NT2/D1 (cell line): Measurements from ENCODE around the gene ACO2.

Experiments used
- SUZ12 ChIP-seq: IDR thresholded peaks from 2 replicates; pipeline ENCODE4 v1.6.1; 2011; ENCODE audit not compliant: insufficient read length, insufficient read depth; ENCODE audit errors: extremely low read depth
- YY1 ChIP-seq: IDR thresholded peaks from 2 replicates; pipeline ENCODE4 v1.6.1; 2011; ENCODE audit not compliant: insufficient read length, insufficient read depth
- ZNF274 ChIP-seq: IDR thresholded peaks from 2 replicates; pipeline ENCODE4 v1.6.1; 2011; ENCODE audit warnings: mild to moderate bottlenecking, low read depth, low read length

DNA sequence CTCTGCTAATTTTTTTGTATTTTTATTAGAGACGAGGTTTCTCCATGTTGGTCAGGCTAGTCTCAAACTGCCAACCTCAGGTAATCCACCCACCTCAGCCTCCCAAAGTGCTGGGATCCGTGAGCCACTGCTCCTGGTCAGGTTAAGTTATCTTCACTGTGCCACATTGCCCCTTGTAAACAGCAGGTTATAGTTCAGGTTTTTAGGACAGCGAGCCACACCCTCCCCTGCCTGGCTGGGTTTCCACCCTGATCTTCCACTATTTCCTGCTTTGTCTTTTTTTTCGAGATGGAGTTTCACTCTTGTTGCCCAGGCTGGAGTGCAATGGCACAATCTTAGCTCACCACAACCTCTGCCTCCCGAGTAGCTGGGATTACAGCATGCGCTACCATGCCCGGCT is 16.1 kb downstream of the ACO2 start:
- TF ChIP-seq SUZ12 (no peak), YY1 (no peak), ZNF274 (no peak)
